ENCODE results near the gene TFPI. TPM values are rescaled to one million over a fixed set of nuclear protein-coding genes. Genes with fewer than 3 reads are reported as not detected.
"Not testable (repeated sequence)": the region's sequence is repeated elsewhere in the genome, so short reads cannot be mapped to it uniquely, and the experiment has no call there.

TFPI gene
- total and polyA plus RNA-seq, 10 of the 15 experiments (the other 5 are each of a cell fraction or from before 2014, with no cell fraction given) = 0.07 to 0.59 (median 0.34) TPM

- RAD21 ChIA-PET (ENCODE audit: unreplicated experiment) = interaction anchor here (2.8 kb wide), 1 partner anchor 12 kb away, joined by 12 read pairs; no protein-coding TSS in a partner anchor
Observed at GRCh38 chr2:187535381-187535780, 18.9 kb downstream of the TFPI start.

GRCh38 chr2:187532333-187533120, 21.7 kb downstream of the TFPI start:
- POLR2A ChIA-PET = interaction anchor here (1.1 to 1.6 kb wide), 3 partner anchors 12 to 16 kb away, joined by 3 to 9 read pairs (median 5); no protein-coding TSS in a partner anchor
- DNase-seq (ENCODE audit: low read depth, low spot score) = no peak
- 0 out of 2 replicates have a peak overlapping the region, but pooled peaks have one; percentile 25 for H3K4me2 ChIP-seq (ENCODE audit: control insufficient read depth, insufficient read depth)
- H2AFZ ChIP-seq (ENCODE audit: control insufficient read depth, low read depth, low read length) = peak overlapping the region; percentile 15; the same call in 1 of the 2 replicates
- RAD21 ChIA-PET (ENCODE audit: unreplicated experiment) = interaction anchor here (0.8 to 1.2 kb wide), 3 partner anchors 11 to 49 kb away, joined by 3 to 4 read pairs (median 3); no protein-coding TSS in a partner anchor
- CTCF ChIA-PET = interaction anchor here (1.0 to 2.6 kb wide), 3 partner anchors 16 to 33 kb away, joined by 3 to 18 read pairs (median 4); no protein-coding TSS in a partner anchor
- intact Hi-C loops (cut with micrococcal nuclease; ENCODE audit: unreplicated experiment) = loop anchor here (2.0 kb wide), 1 partner anchor 44 kb away; no protein-coding TSS in a partner anchor
- no peaks in the 10 kb centered on the region for H3K9me3 ChIP-seq (replicated peaks; ENCODE audit: control insufficient read depth, insufficient read depth, low read length)
- no peaks in the 10 kb centered on the region for H3K4me1 ChIP-seq (ENCODE audit: control insufficient read depth, insufficient read depth, low read length)
- no peak for FAIRE-seq
- TF ChIP-seq YY1 (IDR thresholded peaks at IDR 0.05; ENCODE audit: low read depth, low read length) (peak; percentile 61; the same call in 1 of the 2 replicates), TARDBP (IDR thresholded peaks at IDR 0.05; ENCODE audit: borderline replicate concordance) (no peak), NKRF (conservative IDR thresholded peaks at IDR 0.05) (no peak)
- no peak overlapping the region for H3K9ac ChIP-seq (ENCODE audit: control insufficient read depth, insufficient read depth, low read length)
- 43% methylated on average over 12 of the region's 14 CpGs for WGBS (ENCODE audit: insufficient coverage, insufficient replicate concordance, low lambda C conversion rate, missing lambda C conversion rate)
- in situ Hi-C loops (cut with MboI) = no loop called here
- no peaks in the 10 kb centered on the region for H4K20me1 ChIP-seq (ENCODE audit: control insufficient read depth, insufficient read depth)
- ATAC-seq = peak; percentile 81
- no peak overlapping the region for H3K4me3 ChIP-seq
- SMC1A ChIA-PET (ENCODE audit: uncharacterized antibody, unreplicated experiment) = interaction anchor here (0.7 to 2.2 kb wide), 5 partner anchors 11 to 33 kb away, joined by 3 to 8 read pairs (median 4); partner anchors contain the start of gene TFPI
- no peaks in the 10 kb centered on the region; a peak in 1 of 4 replicates for H3K27me3 ChIP-seq (replicated peaks in 1 of 2; ENCODE audit: control insufficient read depth in 2 of 2, insufficient read depth in 2 of 2, low read length in 1 of 2)
- no peaks in the 10 kb centered on the region for H3K79me2 ChIP-seq (ENCODE audit: control insufficient read depth, insufficient read depth, low read length)
- H3K27ac ChIP-seq (ENCODE audit: control insufficient read depth, insufficient read depth) = no peak overlapping the region
- no peaks in the 10 kb centered on the region for H3K36me3 ChIP-seq (ENCODE audit: control insufficient read depth in 2 of 2, insufficient read depth in 2 of 2, low read length in 1 of 2)
- BruUV-seq (replicated peaks) = no TSS peak

More at GRCh38 chr2:187535381-187535780, 18.9 kb downstream of the TFPI start:
- in situ Hi-C loops (cut with MboI); H3K27ac ChIP-seq (ENCODE audit: control insufficient read depth, insufficient read depth); H3K4me1 ChIP-seq (ENCODE audit: control insufficient read depth, insufficient read depth, low read length); H3K9ac ChIP-seq (ENCODE audit: control insufficient read depth, insufficient read depth, low read length); POLR2A ChIA-PET; BruUV-seq (replicated peaks); H3K9me3 ChIP-seq (replicated peaks; ENCODE audit: control insufficient read depth, insufficient read depth, low read length); H3K4me2 ChIP-seq (ENCODE audit: control insufficient read depth, insufficient read depth); intact Hi-C loops (cut with micrococcal nuclease; ENCODE audit: unreplicated experiment); FAIRE-seq; H3K36me3 ChIP-seq (ENCODE audit: control insufficient read depth in 2 of 2, insufficient read depth in 2 of 2, low read length in 1 of 2); H3K79me2 ChIP-seq (ENCODE audit: control insufficient read depth, insufficient read depth, low read length); H3K27me3 ChIP-seq (replicated peaks in 1 of 2; ENCODE audit: control insufficient read depth in 2 of 2, insufficient read depth in 2 of 2, low read length in 1 of 2); H4K20me1 ChIP-seq (ENCODE audit: control insufficient read depth, insufficient read depth); H3K4me3 ChIP-seq; H2AFZ ChIP-seq (ENCODE audit: control insufficient read depth, low read depth, low read length); DNase-seq (ENCODE audit: low read depth, low spot score); ATAC-seq: not testable (repeated sequence)
- WGBS (ENCODE audit: insufficient coverage, insufficient replicate concordance, low lambda C conversion rate, missing lambda C conversion rate) = 6% methylated on average over 1 of the region's 1 CpG
- SMC1A ChIA-PET (ENCODE audit: uncharacterized antibody, unreplicated experiment) = interaction anchor here (1.1 to 3.0 kb wide), 3 partner anchors 9 to 35 kb away, joined by 3 to 20 read pairs (median 6); no protein-coding TSS in a partner anchor
- CTCF ChIA-PET = interaction anchor here (1.3 to 2.4 kb wide), 3 partner anchors 9 to 52 kb away, joined by 3 to 10 read pairs (median 5); no protein-coding TSS in a partner anchor

All from GM12878 (cell line).